ENCODE data around the gene CYREN.

CYREN gene

GRCh38 chr7:135197906-135198655, 27.6 kb upstream of the CYREN start:
- TF ChIP-seq EZH2phosphoT487 (conservative IDR thresholded peaks at IDR 0.05; ENCODE audit: low read length), result no peak
- TF ChIP-seq, protein P1, sequence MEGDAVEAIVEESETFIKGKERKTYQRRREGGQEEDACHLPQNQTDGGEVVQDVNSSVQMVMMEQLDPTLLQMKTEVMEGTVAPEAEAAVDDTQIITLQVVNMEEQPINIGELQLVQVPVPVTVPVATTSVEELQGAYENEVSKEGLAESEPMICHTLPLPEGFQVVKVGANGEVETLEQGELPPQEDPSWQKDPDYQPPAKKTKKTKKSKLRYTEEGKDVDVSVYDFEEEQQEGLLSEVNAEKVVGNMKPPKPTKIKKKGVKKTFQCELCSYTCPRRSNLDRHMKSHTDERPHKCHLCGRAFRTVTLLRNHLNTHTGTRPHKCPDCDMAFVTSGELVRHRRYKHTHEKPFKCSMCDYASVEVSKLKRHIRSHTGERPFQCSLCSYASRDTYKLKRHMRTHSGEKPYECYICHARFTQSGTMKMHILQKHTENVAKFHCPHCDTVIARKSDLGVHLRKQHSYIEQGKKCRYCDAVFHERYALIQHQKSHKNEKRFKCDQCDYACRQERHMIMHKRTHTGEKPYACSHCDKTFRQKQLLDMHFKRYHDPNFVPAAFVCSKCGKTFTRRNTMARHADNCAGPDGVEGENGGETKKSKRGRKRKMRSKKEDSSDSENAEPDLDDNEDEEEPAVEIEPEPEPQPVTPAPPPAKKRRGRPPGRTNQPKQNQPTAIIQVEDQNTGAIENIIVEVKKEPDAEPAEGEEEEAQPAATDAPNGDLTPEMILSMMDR (IDR thresholded peaks at IDR 0.05; ENCODE audit: insufficient read depth, low read length, poor library complexity, severe bottlenecking), result no peak
- H3K36me3 ChIP-seq (ENCODE audit: low read length), result no peaks in the 10 kb centered on the region
- H3K9me3 ChIP-seq (ENCODE audit: insufficient read depth, low read length), result no peaks in the 10 kb centered on the region
- H3K4me3 ChIP-seq (ENCODE audit: insufficient read depth, low read length, poor library complexity, severe bottlenecking), result no peak overlapping the region
- no peak overlapping the region for H2AFZ ChIP-seq (ENCODE audit: low read depth, low read length, severe bottlenecking)
- no peak overlapping the region for H3K4me2 ChIP-seq (ENCODE audit: low read depth, low read length, poor library complexity, severe bottlenecking)
- no peaks in the 10 kb centered on the region for H3F3A ChIP-seq (ENCODE audit: insufficient read depth)
- H4K20me1 ChIP-seq (ENCODE audit: low read depth, low read length), result no peaks in the 10 kb centered on the region
- H3K27ac ChIP-seq (ENCODE audit: low read depth, low read length), result no peak overlapping the region
- no peaks in the 10 kb centered on the region for H3K79me2 ChIP-seq (ENCODE audit: insufficient read depth, low read length)
- H3K9me2 ChIP-seq (replicated peaks; ENCODE audit: insufficient read depth, low read length), result no peaks in the 10 kb centered on the region
- no peaks in the 10 kb centered on the region for H3K27me3 ChIP-seq (ENCODE audit: low read length)
- H3K9ac ChIP-seq (ENCODE audit: low read length), result no peak overlapping the region

DNA sequence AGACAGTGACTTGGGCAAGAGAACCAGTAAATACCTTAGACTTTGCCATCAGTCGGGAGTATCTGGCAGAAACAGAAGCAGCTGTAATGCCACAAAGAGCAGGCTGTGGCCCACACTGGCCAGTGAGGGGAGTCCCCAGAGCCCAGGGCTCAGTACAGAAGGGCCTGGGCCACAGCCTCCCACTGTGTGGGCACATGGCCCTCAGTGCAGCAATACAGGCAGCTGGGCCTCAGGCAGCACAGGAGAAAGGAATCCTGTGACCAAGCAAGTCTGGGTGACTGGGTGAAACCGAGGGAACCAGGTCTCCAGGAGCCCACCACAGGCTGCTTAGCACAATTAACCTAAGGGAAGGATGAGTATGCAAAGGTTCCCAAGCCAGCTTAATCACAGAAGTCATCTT, 26.8 kb upstream of the CYREN start:
- Histone ChIP-seq H4K20me1 (ENCODE audit: low read depth, low read length) (no peaks in the 10 kb centered on the region), H3K4me3 (ENCODE audit: insufficient read depth, low read length, poor library complexity, severe bottlenecking) (no peak overlapping the region), H3K4me2 (ENCODE audit: low read depth, low read length, poor library complexity, severe bottlenecking) (no peak overlapping the region), H3K9me3 (ENCODE audit: insufficient read depth, low read length) (no peaks in the 10 kb centered on the region), H3F3A (ENCODE audit: insufficient read depth) (no peaks in the 10 kb centered on the region), H2AFZ (ENCODE audit: low read depth, low read length, severe bottlenecking) (no peak overlapping the region), H3K27me3 (ENCODE audit: low read length) (no peaks in the 10 kb centered on the region), H3K36me3 (ENCODE audit: low read length) (no peaks in the 10 kb centered on the region), H3K79me2 (ENCODE audit: insufficient read depth, low read length) (no peaks in the 10 kb centered on the region), H3K27ac (ENCODE audit: low read depth, low read length) (no peak overlapping the region), H3K9ac (ENCODE audit: low read length) (no peak overlapping the region), H3K9me2 (replicated peaks; ENCODE audit: insufficient read depth, low read length) (no peaks in the 10 kb centered on the region)
- TF ChIP-seq EZH2phosphoT487 (conservative IDR thresholded peaks at IDR 0.05; ENCODE audit: low read length), result no peak
- TF ChIP-seq, protein P1 (IDR thresholded peaks at IDR 0.05; ENCODE audit: insufficient read depth, low read length, poor library complexity, severe bottlenecking), result no peak

GRCh38 chr7:135195968-135196629, 25.6 kb upstream of the CYREN start:
- H3K4me3 ChIP-seq (ENCODE audit: insufficient read depth, low read length, poor library complexity, severe bottlenecking), result no peak overlapping the region
- H4K20me1 ChIP-seq (ENCODE audit: low read depth, low read length), result no peaks in the 10 kb centered on the region
- H3K36me3 ChIP-seq (ENCODE audit: low read length), result no peaks in the 10 kb centered on the region
- H3K9me3 ChIP-seq (ENCODE audit: insufficient read depth, low read length), result no peaks in the 10 kb centered on the region
- H3K27ac ChIP-seq (ENCODE audit: low read depth, low read length), result no peak overlapping the region
- H3K79me2 ChIP-seq (ENCODE audit: insufficient read depth, low read length), result no peaks in the 10 kb centered on the region
- no peak overlapping the region for H3K4me2 ChIP-seq (ENCODE audit: low read depth, low read length, poor library complexity, severe bottlenecking)
- no peaks in the 10 kb centered on the region for H3K27me3 ChIP-seq (ENCODE audit: low read length)
- no peaks in the 10 kb centered on the region for H3F3A ChIP-seq (ENCODE audit: insufficient read depth)
- H3K9ac ChIP-seq (ENCODE audit: low read length), result no peak overlapping the region
- H2AFZ ChIP-seq (ENCODE audit: low read depth, low read length, severe bottlenecking), result no peak overlapping the region
- H3K9me2 ChIP-seq (replicated peaks; ENCODE audit: insufficient read depth, low read length), result no peaks in the 10 kb centered on the region
- TF ChIP-seq, protein P1 (IDR thresholded peaks at IDR 0.05; ENCODE audit: insufficient read depth, low read length, poor library complexity, severe bottlenecking), result no peak
- no peak for TF ChIP-seq EZH2phosphoT487 (conservative IDR thresholded peaks at IDR 0.05; ENCODE audit: low read length)
